Measurements from ENCODE around the gene PPP1R3A.

DNA sequence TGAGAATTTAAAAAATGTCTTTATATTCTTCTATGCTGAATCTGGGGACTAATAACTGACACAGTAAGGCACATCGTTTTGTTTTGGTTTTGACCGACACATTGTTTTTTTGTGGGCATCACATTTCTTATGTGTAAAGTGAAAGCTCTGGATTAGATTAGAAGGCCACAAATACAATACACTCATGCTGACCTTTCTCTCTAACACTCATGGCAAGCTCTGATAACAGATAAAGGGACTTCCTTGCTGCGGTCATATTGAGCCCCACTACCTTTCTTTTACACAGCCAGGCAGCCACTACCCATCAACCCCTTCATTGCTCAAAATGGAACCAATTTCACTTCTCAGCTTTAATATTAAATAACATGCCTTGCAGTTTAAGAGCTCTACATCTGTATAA is 26.0 kb downstream of the PPP1R3A start:
- TF ChIP-seq POLR2AphosphoS5 (IDR thresholded peaks at IDR 0.05; ENCODE audit: low read depth, low read length) (no peak), POLR2A (IDR thresholded peaks at IDR 0.05; ENCODE audit: low read depth, low read length) (no peak), TAF1 (IDR thresholded peaks at IDR 0.05; ENCODE audit: low read depth, low read length) (no peak), SPI1 (IDR thresholded peaks at IDR 0.05; ENCODE audit: low read depth, low read length) (no peak), PAX5 (IDR thresholded peaks at IDR 0.05; ENCODE audit: insufficient read depth, low read length, severe bottlenecking) (no peak), POU2F2 (IDR thresholded peaks at IDR 0.05; ENCODE audit: low read depth, low read length) (no peak)

Data from GM12891 (cell line).